ENCODE data around the gene SOX9. TPM values are rescaled to one million over a fixed set of nuclear protein-coding genes. Genes with fewer than 3 reads are reported as not detected.

Gene SOX9
- 83.6 TPM for total RNA-seq

DNA sequence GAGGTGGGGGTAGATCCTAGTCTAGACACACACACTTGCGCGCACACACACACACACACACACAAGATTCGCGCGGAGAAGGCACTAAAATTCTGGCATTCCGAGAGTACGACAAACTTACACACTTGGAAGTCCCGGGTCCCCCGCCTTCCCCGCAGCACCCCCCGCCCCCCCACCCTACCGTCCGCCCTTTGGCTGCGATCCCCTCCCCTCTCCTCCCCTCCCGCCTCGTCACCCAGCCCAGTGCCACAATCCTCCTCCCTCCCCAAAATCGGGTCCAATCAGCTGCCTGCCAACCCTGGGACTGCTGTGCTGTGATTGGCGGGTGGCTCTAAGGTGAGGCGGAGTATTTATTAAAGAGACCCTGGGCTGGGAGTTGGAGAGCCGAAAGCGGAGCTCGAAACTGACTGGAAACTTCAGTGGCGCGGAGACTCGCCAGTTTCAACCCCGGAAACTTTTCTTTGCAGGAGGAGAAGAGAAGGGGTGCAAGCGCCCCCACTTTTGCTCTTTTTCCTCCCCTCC is at the start of gene SOX9:
Gene SOX9, plus strand, starts transcription at position 379 of the 522 bp plus-strand sequence. CDS start 372 bp downstream, outside the sequence.

Data from camera-type eye (tissue), 1 donor.